ENCODE measurements around the gene ALOX5.
A peak's percentile ranks its signal among the peaks of the same experiment; 100 is the strongest.
"Not testable (repeated sequence)": the region's sequence is repeated elsewhere in the genome, so short reads cannot be mapped to it uniquely, and the experiment has no call there.

Gene ALOX5

DNA sequence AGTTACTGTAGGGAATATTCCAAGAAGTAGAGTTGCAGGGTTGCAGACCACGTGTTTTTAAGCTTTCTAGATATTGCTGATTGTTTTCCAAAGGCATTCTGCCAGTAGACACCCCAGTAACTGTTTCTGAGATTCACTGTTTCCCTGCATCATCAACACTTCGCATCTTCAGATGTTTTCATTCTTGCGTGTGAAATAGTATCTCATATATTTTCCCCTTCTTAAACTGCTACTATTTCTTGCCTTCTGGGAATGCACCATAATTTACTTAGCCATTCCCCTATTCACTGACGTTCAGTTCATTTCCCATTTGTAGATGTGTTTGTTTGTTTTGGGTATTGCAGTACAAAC is 30.7 kb downstream of the ALOX5 start:
- no CpG with 5 or more reads among the region's 4 CpGs for WGBS, 2 donors (ENCODE audit: extremely low coverage in 2 of 2, insufficient read length in 2 of 2, insufficient replicate concordance in 1 of 2)
- Histone ChIP-seq H3K14ac (ENCODE audit: low read length) (no peak overlapping the region), H2AK5ac (ENCODE audit: low read depth, low read length) (no peak overlapping the region), H2BK12ac (ENCODE audit: low read length) (no peak overlapping the region), H3K4ac (ENCODE audit: low read length) (no peak overlapping the region), H4K91ac (ENCODE audit: low read depth, low read length, poor library complexity) (no peak overlapping the region), H3K4me2 (ENCODE audit: insufficient read depth, low read length, poor library complexity, severe bottlenecking) (no peak overlapping the region), H3K23ac (ENCODE audit: low read depth, low read length, poor library complexity) (no peak overlapping the region), H3K4me1 (ENCODE audit: control insufficient read depth in 2 of 2, insufficient read depth in 1 of 2, low read depth in 1 of 2, low read length in 2 of 2) (peaks cover 0 to 3% of the 10 kb centered on the region in 2 donors), H2AFZ (ENCODE audit: low read length) (peak overlapping the region; percentile 66), H2BK15ac (ENCODE audit: low read length) (no peak overlapping the region), H3K4me3 (ENCODE audit: low read length in 2 of 2) (no peak overlapping the region), H2BK120ac (ENCODE audit: low read depth, low read length) (no peak overlapping the region), H3K27ac (replicated peaks; ENCODE audit: low read length) (no peak overlapping the region), H3K27me3 (ENCODE audit: control insufficient read depth in 3 of 3, insufficient read depth in 3 of 3, low read depth in 1 of 3, low read length in 3 of 3) (no peaks in the 10 kb centered on the region), H4K8ac (ENCODE audit: low read depth, low read length) (no peak overlapping the region), H2BK5ac (ENCODE audit: low read length) (no peak overlapping the region), H3K9ac (ENCODE audit: low read depth, low read length, poor library complexity) (no peak overlapping the region), H3K9me3 (replicated peaks in 1 of 2; ENCODE audit: control insufficient read depth in 2 of 2, insufficient read depth in 1 of 2, low read depth in 1 of 2, low read length in 2 of 2) (no peaks in the 10 kb centered on the region), H3K18ac (ENCODE audit: low read length) (no peak overlapping the region), H3K79me1 (ENCODE audit: low read depth, low read length) (no peaks in the 10 kb centered on the region), H3K36me3 (replicated peaks in 1 of 2; ENCODE audit: control insufficient read depth in 2 of 2, insufficient read depth in 2 of 2, low read length in 2 of 2) (no peaks in the 10 kb centered on the region)
- DNase-seq (ENCODE audit: low spot score) = no peak

DNA sequence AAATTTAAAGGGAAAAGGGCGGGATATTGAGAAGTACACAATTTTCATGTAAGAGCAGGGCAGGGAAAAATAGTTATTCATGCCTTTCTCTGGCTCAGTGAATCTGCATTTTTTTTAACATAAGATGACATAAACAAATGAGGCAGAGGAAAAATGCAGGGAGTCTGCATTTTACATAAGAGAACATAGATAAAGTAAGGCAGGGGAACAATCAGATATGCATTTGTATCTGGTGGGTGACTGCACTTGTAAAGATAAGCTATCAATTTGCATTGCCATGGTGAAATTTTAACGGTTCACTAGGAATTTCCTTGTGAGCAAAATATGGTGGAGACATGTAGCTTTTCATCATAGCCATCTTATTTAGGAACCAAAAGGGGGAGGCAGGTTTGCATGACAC is 33.5 kb downstream of the ALOX5 start:
- no peak overlapping the region for H4K91ac ChIP-seq (ENCODE audit: low read depth, low read length, poor library complexity)
- H3K9me3 ChIP-seq (replicated peaks in 1 of 2; ENCODE audit: control insufficient read depth in 2 of 2, insufficient read depth in 1 of 2, low read depth in 1 of 2, low read length in 2 of 2) = peaks cover 0 to 5% of the 10 kb centered on the region in 2 donors
- H2AK5ac ChIP-seq (ENCODE audit: low read depth, low read length) = no peak overlapping the region
- no peak overlapping the region for H3K4me2 ChIP-seq (ENCODE audit: insufficient read depth, low read length, poor library complexity, severe bottlenecking)
- no peak overlapping the region for H2BK5ac ChIP-seq (ENCODE audit: low read length)
- H2BK12ac ChIP-seq (ENCODE audit: low read length) = no peak overlapping the region
- H3K14ac ChIP-seq (ENCODE audit: low read length) = no peak overlapping the region
- no peak overlapping the region for H3K27ac ChIP-seq (replicated peaks; ENCODE audit: low read length)
- H3K27me3 ChIP-seq (ENCODE audit: control insufficient read depth in 3 of 3, insufficient read depth in 3 of 3, low read depth in 1 of 3, low read length in 3 of 3) = no peaks in the 10 kb centered on the region
- no peaks in the 10 kb centered on the region for H3K36me3 ChIP-seq (replicated peaks in 1 of 2; ENCODE audit: control insufficient read depth in 2 of 2, insufficient read depth in 2 of 2, low read length in 2 of 2)
- DNase-seq (ENCODE audit: low spot score) = no peak
- H2AFZ ChIP-seq (ENCODE audit: low read length) = no peak overlapping the region
- H3K4ac ChIP-seq (ENCODE audit: low read length) = no peak overlapping the region
- H3K4me1 ChIP-seq (ENCODE audit: control insufficient read depth in 2 of 2, insufficient read depth in 1 of 2, low read depth in 1 of 2, low read length in 2 of 2) = peaks cover 0 to 15% of the 10 kb centered on the region in 2 donors
- no peak overlapping the region for H4K8ac ChIP-seq (ENCODE audit: low read depth, low read length)
- no peaks in the 10 kb centered on the region for H3K79me1 ChIP-seq (ENCODE audit: low read depth, low read length)
- H3K18ac ChIP-seq (ENCODE audit: low read length) = no peak overlapping the region
- no peak overlapping the region for H3K4me3 ChIP-seq (ENCODE audit: low read length in 2 of 2)
- H3K23ac ChIP-seq (ENCODE audit: low read depth, low read length, poor library complexity) = no peak overlapping the region
- no CpG with 5 or more reads among the region's 2 CpGs for WGBS, 2 donors (ENCODE audit: extremely low coverage in 2 of 2, insufficient read length in 2 of 2, insufficient replicate concordance in 1 of 2)
- no peak overlapping the region for H2BK120ac ChIP-seq (ENCODE audit: low read depth, low read length)
- H3K9ac ChIP-seq (ENCODE audit: low read depth, low read length, poor library complexity) = no peak overlapping the region
- no peak overlapping the region for H2BK15ac ChIP-seq (ENCODE audit: low read length)

DNA sequence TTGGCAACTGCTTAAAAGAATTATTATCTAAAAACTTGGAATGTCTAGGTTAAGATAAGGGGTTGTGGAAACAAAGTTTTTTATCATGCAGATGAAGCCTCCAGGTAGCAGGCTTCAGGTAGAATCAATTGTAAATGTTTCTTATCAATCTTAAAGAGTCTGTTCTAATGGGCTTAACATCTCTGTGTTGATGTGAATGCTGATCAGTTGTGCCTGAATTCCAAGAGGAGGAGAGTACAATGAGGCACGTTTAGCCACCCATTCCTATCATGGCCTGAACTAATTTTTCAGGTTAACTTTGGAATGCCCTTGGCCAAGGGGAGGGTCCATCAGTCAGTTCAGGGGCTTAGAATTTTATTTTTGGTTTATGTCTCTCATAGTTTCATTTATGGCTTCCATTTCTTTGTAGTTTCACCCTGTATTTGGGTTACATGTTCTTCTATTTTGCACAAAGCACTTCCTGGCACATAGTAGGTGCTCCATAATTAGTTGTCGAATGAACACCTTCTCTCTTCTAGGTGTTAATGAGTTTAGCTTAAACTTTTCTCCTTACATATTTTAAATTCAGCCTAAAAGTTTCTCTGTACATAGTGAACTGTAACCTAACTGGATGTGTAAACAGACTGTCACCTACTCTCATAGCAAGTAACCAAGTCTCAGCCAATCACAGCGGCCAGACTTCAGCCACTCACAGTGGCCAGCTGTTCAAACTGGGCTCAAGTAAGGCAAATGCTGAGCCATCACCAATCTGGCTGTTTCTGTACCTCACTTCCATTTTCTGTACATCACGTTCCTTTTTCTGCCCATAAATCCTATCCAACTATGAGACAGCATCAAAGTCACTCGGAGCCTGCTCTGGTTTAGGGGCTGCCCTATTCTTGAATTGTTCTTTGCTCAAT is 34.7 kb downstream of the ALOX5 start:
- Histone ChIP-seq H3K9me3 (replicated peaks in 1 of 2; ENCODE audit: control insufficient read depth in 2 of 2, insufficient read depth in 1 of 2, low read depth in 1 of 2, low read length in 2 of 2) (peaks cover 0 to 5% of the 10 kb centered on the region in 2 donors), H3K4me3 (ENCODE audit: low read length in 2 of 2) (no peak overlapping the region)

DNA sequence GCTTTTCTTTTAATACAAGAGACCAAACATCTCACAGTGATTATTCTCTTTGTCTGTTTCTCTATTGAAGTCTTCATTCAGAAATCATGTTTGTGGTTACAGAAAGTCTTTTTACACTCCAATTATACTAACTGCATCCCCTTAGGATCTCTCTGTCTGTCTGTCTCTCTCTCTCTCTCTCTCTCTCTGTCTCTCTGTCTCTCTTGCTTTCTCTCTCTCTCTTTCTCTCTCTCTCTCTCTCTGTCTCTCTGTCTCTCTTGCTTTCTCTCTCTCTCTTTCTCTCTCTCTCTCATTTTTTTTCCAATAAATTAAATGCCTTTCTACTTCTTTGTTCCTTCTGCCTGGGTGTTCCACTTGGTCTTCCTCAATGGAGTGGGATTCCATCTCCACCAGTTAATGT is 35.3 kb downstream of the ALOX5 start:
- not testable (repeated sequence) for H3K79me1 ChIP-seq (ENCODE audit: low read depth, low read length); H3K4ac ChIP-seq (ENCODE audit: low read length); H2BK12ac ChIP-seq (ENCODE audit: low read length); DNase-seq (ENCODE audit: low spot score); H2AK5ac ChIP-seq (ENCODE audit: low read depth, low read length); H2BK5ac ChIP-seq (ENCODE audit: low read length); H3K27ac ChIP-seq (replicated peaks; ENCODE audit: low read length); H2BK120ac ChIP-seq (ENCODE audit: low read depth, low read length); H3K9me3 ChIP-seq (replicated peaks in 1 of 2; ENCODE audit: control insufficient read depth in 2 of 2, insufficient read depth in 1 of 2, low read depth in 1 of 2, low read length in 2 of 2); H3K36me3 ChIP-seq (replicated peaks in 1 of 2; ENCODE audit: control insufficient read depth in 2 of 2, insufficient read depth in 2 of 2, low read length in 2 of 2); H4K8ac ChIP-seq (ENCODE audit: low read depth, low read length); H3K27me3 ChIP-seq (ENCODE audit: control insufficient read depth in 3 of 3, insufficient read depth in 3 of 3, low read depth in 1 of 3, low read length in 3 of 3); H3K4me3 ChIP-seq (ENCODE audit: low read length in 2 of 2); H2BK15ac ChIP-seq (ENCODE audit: low read length); H3K4me2 ChIP-seq (ENCODE audit: insufficient read depth, low read length, poor library complexity, severe bottlenecking); H3K23ac ChIP-seq (ENCODE audit: low read depth, low read length, poor library complexity); H3K14ac ChIP-seq (ENCODE audit: low read length); H4K91ac ChIP-seq (ENCODE audit: low read depth, low read length, poor library complexity); H3K9ac ChIP-seq (ENCODE audit: low read depth, low read length, poor library complexity)
- peak overlapping the region; percentile 67 for H3K18ac ChIP-seq (ENCODE audit: low read length)
- H3K4me1 ChIP-seq (ENCODE audit: control insufficient read depth in 2 of 2, insufficient read depth in 1 of 2, low read depth in 1 of 2, low read length in 2 of 2) = peaks cover 0 to 15% of the 10 kb centered on the region in 2 donors
- peak overlapping the region; percentile 1 for H2AFZ ChIP-seq (ENCODE audit: low read length)

More for the DNA sequence above, 34.7 kb downstream of the ALOX5 start:
- no peaks in the 10 kb centered on the region for H3K79me1 ChIP-seq (ENCODE audit: low read depth, low read length)
- no peak overlapping the region for H2BK15ac ChIP-seq (ENCODE audit: low read length)
- no peak overlapping the region for H3K4me2 ChIP-seq (ENCODE audit: insufficient read depth, low read length, poor library complexity, severe bottlenecking)
- H3K4ac ChIP-seq (ENCODE audit: low read length) = no peak overlapping the region
- no peak overlapping the region for H4K91ac ChIP-seq (ENCODE audit: low read depth, low read length, poor library complexity)
- no peak overlapping the region for H3K23ac ChIP-seq (ENCODE audit: low read depth, low read length, poor library complexity)
- DNase-seq (ENCODE audit: low spot score) = no peak
- H3K4me1 ChIP-seq (ENCODE audit: control insufficient read depth in 2 of 2, insufficient read depth in 1 of 2, low read depth in 1 of 2, low read length in 2 of 2) = peaks cover 0 to 15% of the 10 kb centered on the region in 2 donors
- WGBS, 2 donors (ENCODE audit: extremely low coverage in 2 of 2, insufficient read length in 2 of 2, insufficient replicate concordance in 1 of 2) = no CpG with 5 or more reads among the region's 5 CpGs
- H2BK12ac ChIP-seq (ENCODE audit: low read length) = no peak overlapping the region
- no peak overlapping the region for H3K14ac ChIP-seq (ENCODE audit: low read length)
- no peak overlapping the region for H2AK5ac ChIP-seq (ENCODE audit: low read depth, low read length)
- H3K9ac ChIP-seq (ENCODE audit: low read depth, low read length, poor library complexity) = no peak overlapping the region
- no peak overlapping the region for H2BK120ac ChIP-seq (ENCODE audit: low read depth, low read length)
- no peak overlapping the region for H2BK5ac ChIP-seq (ENCODE audit: low read length)
- H4K8ac ChIP-seq (ENCODE audit: low read depth, low read length) = no peak overlapping the region
- no peak overlapping the region for H3K27ac ChIP-seq (replicated peaks; ENCODE audit: low read length)
- no peaks in the 10 kb centered on the region for H3K36me3 ChIP-seq (replicated peaks in 1 of 2; ENCODE audit: control insufficient read depth in 2 of 2, insufficient read depth in 2 of 2, low read length in 2 of 2)
- H3K18ac ChIP-seq (ENCODE audit: low read length) = no peak overlapping the region
- no peak overlapping the region for H2AFZ ChIP-seq (ENCODE audit: low read length)
- no peaks in the 10 kb centered on the region for H3K27me3 ChIP-seq (ENCODE audit: control insufficient read depth in 3 of 3, insufficient read depth in 3 of 3, low read depth in 1 of 3, low read length in 3 of 3)
